Measurements from ENCODE around the gene OTX2.
A peak's percentile ranks its signal among the peaks of the same experiment; 100 is the strongest.

The OTX2 gene

GRCh38 chr14:56810147-56810719, at the start of gene OTX2:
OTX2 (minus strand) TSS chr14:56810479; CDS start chr14:56805456, 5,023 bp downstream.
- H3K9ac ChIP-seq (ENCODE audit: low read depth, low read length) = peak within 1 kb of the TSS; percentile 81; the same call in 1 of the 2 replicates

GRCh38 chr14:56858422-56858821, 48.1 kb upstream of the OTX2 start:
- H3K4me3 ChIP-seq (ENCODE audit: low read length) = no peak overlapping the region
- H3K27ac ChIP-seq (ENCODE audit: low read length) = no peak overlapping the region
- no peak overlapping the region for H3K9ac ChIP-seq (ENCODE audit: low read depth, low read length)
- H3K27me3 ChIP-seq (ENCODE audit: insufficient read depth, low read length) = peaks cover 67% of the 10 kb centered on the region
- peaks cover 35% of the 10 kb centered on the region; the same call in 1 of the 2 replicates for H3K4me1 ChIP-seq (ENCODE audit: insufficient read depth, low read length)
- no peaks in the 10 kb centered on the region for H3K9me3 ChIP-seq (ENCODE audit: insufficient read depth, low read depth, low read length)
- no peaks in the 10 kb centered on the region for H3K36me3 ChIP-seq (ENCODE audit: insufficient read depth, low read depth, low read length)

More at GRCh38 chr14:56810147-56810719, at the start of gene OTX2:
- H3K27ac ChIP-seq (ENCODE audit: low read length) = no peak within 1 kb of the TSS
- peaks cover 43% of the 10 kb centered on the region for H3K4me1 ChIP-seq (ENCODE audit: insufficient read depth, low read length)
- H3K27me3 ChIP-seq (ENCODE audit: insufficient read depth, low read length) = peaks cover 98% of the 10 kb centered on the region
- peak within 1 kb of the TSS; percentile 69 for H3K4me3 ChIP-seq (ENCODE audit: low read length)
- H3K36me3 ChIP-seq (ENCODE audit: insufficient read depth, low read depth, low read length) = peaks cover 1% of the 10 kb centered on the region; the same call in 1 of the 2 replicates
- H3K9me3 ChIP-seq (ENCODE audit: insufficient read depth, low read depth, low read length) = no peaks in the 10 kb centered on the region

- no peaks in the 10 kb centered on the region for H3K9me3 ChIP-seq (ENCODE audit: insufficient read depth, low read depth, low read length)
- H3K36me3 ChIP-seq (ENCODE audit: insufficient read depth, low read depth, low read length) = no peaks in the 10 kb centered on the region
- H3K27me3 ChIP-seq (ENCODE audit: insufficient read depth, low read length) = peaks cover 76% of the 10 kb centered on the region
- no peak overlapping the region for H3K4me3 ChIP-seq (ENCODE audit: low read length)
- H3K9ac ChIP-seq (ENCODE audit: low read depth, low read length) = no peak overlapping the region
- peaks cover 35% of the 10 kb centered on the region; the same call in 1 of the 2 replicates for H3K4me1 ChIP-seq (ENCODE audit: insufficient read depth, low read length)
- no peak overlapping the region for H3K27ac ChIP-seq (ENCODE audit: low read length)
Observed at GRCh38 chr14:56857216-56857615, 46.9 kb upstream of the OTX2 start.

- Histone ChIP-seq H3K36me3 (ENCODE audit: insufficient read depth, low read depth, low read length) (no peaks in the 10 kb centered on the region), H3K27ac (ENCODE audit: low read length) (no peak overlapping the region), H3K9ac (ENCODE audit: low read depth, low read length) (peak overlapping the region; percentile 42), H3K27me3 (ENCODE audit: insufficient read depth, low read length) (peaks cover 80% of the 10 kb centered on the region), H3K4me3 (ENCODE audit: low read length) (peak overlapping the region; percentile 57), H3K4me1 (ENCODE audit: insufficient read depth, low read length) (peaks cover 35% of the 10 kb centered on the region; the same call in 1 of the 2 replicates), H3K9me3 (ENCODE audit: insufficient read depth, low read depth, low read length) (no peaks in the 10 kb centered on the region)
Observed at GRCh38 chr14:56855891-56856461, 45.7 kb upstream of the OTX2 start.

- Histone ChIP-seq H3K27me3 (ENCODE audit: insufficient read depth, low read length) (peaks cover 82% of the 10 kb centered on the region), H3K36me3 (ENCODE audit: insufficient read depth, low read depth, low read length) (no peaks in the 10 kb centered on the region), H3K27ac (ENCODE audit: low read length) (no peak overlapping the region), H3K9ac (ENCODE audit: low read depth, low read length) (no peak overlapping the region), H3K4me3 (ENCODE audit: low read length) (no peak overlapping the region), H3K4me1 (ENCODE audit: insufficient read depth, low read length) (peaks cover 39% of the 10 kb centered on the region; the same call in 1 of the 2 replicates), H3K9me3 (ENCODE audit: insufficient read depth, low read depth, low read length) (no peaks in the 10 kb centered on the region)
Observed at GRCh38 chr14:56854325-56854724, 44.0 kb upstream of the OTX2 start.

- H3K4me1 ChIP-seq (ENCODE audit: insufficient read depth, low read length) = peaks cover 39% of the 10 kb centered on the region
- H3K9me3 ChIP-seq (ENCODE audit: insufficient read depth, low read depth, low read length) = no peaks in the 10 kb centered on the region
- peak overlapping the region; percentile 55 for H3K4me3 ChIP-seq (ENCODE audit: low read length)
- H3K27me3 ChIP-seq (ENCODE audit: insufficient read depth, low read length) = peaks cover 90% of the 10 kb centered on the region
- H3K27ac ChIP-seq (ENCODE audit: low read length) = no peak overlapping the region
- no peak overlapping the region for H3K9ac ChIP-seq (ENCODE audit: low read depth, low read length)
- H3K36me3 ChIP-seq (ENCODE audit: insufficient read depth, low read depth, low read length) = no peaks in the 10 kb centered on the region
Observed at GRCh38 chr14:56846970-56847930, 37.0 kb upstream of the OTX2 start.

- no peaks in the 10 kb centered on the region for H3K36me3 ChIP-seq (ENCODE audit: insufficient read depth, low read depth, low read length)
Observed at GRCh38 chr14:56844406-56845002, 34.2 kb upstream of the OTX2 start.

GRCh38 chr14:56841611-56842010, 31.3 kb upstream of the OTX2 start:
- Histone ChIP-seq H3K9ac (ENCODE audit: low read depth, low read length) (no peak overlapping the region), H3K9me3 (ENCODE audit: insufficient read depth, low read depth, low read length) (no peaks in the 10 kb centered on the region), H3K27me3 (ENCODE audit: insufficient read depth, low read length) (peaks cover 63% of the 10 kb centered on the region), H3K4me1 (ENCODE audit: insufficient read depth, low read length) (peaks cover 23% of the 10 kb centered on the region; the same call in 1 of the 2 replicates), H3K4me3 (ENCODE audit: low read length) (no peak overlapping the region), H3K36me3 (ENCODE audit: insufficient read depth, low read depth, low read length) (no peaks in the 10 kb centered on the region), H3K27ac (ENCODE audit: low read length) (no peak overlapping the region)

More at GRCh38 chr14:56844406-56845002, 34.2 kb upstream of the OTX2 start:
- no peak overlapping the region for H3K9ac ChIP-seq (ENCODE audit: low read depth, low read length)
- no peak overlapping the region for H3K27ac ChIP-seq (ENCODE audit: low read length)
- peaks cover 36% of the 10 kb centered on the region for H3K4me1 ChIP-seq (ENCODE audit: insufficient read depth, low read length)
- peak overlapping the region; percentile 5 for H3K4me3 ChIP-seq (ENCODE audit: low read length)
- H3K9me3 ChIP-seq (ENCODE audit: insufficient read depth, low read depth, low read length) = no peaks in the 10 kb centered on the region
- H3K27me3 ChIP-seq (ENCODE audit: insufficient read depth, low read length) = peaks cover 87% of the 10 kb centered on the region

GRCh38 chr14:56840221-56840620, 29.9 kb upstream of the OTX2 start:
- Histone ChIP-seq H3K4me3 (ENCODE audit: low read length) (no peak overlapping the region), H3K9ac (ENCODE audit: low read depth, low read length) (no peak overlapping the region), H3K27ac (ENCODE audit: low read length) (no peak overlapping the region), H3K4me1 (ENCODE audit: insufficient read depth, low read length) (peaks cover 10% of the 10 kb centered on the region; the same call in 1 of the 2 replicates), H3K36me3 (ENCODE audit: insufficient read depth, low read depth, low read length) (no peaks in the 10 kb centered on the region), H3K27me3 (ENCODE audit: insufficient read depth, low read length) (peaks cover 50% of the 10 kb centered on the region), H3K9me3 (ENCODE audit: insufficient read depth, low read depth, low read length) (no peaks in the 10 kb centered on the region)

- no peaks in the 10 kb centered on the region for H3K36me3 ChIP-seq (ENCODE audit: insufficient read depth, low read depth, low read length)
- no peaks in the 10 kb centered on the region for H3K9me3 ChIP-seq (ENCODE audit: insufficient read depth, low read depth, low read length)
- no peak overlapping the region for H3K27ac ChIP-seq (ENCODE audit: low read length)
- H3K4me1 ChIP-seq (ENCODE audit: insufficient read depth, low read length) = no peaks in the 10 kb centered on the region
- H3K9ac ChIP-seq (ENCODE audit: low read depth, low read length) = no peak overlapping the region
- H3K27me3 ChIP-seq (ENCODE audit: insufficient read depth, low read length) = peaks cover 7% of the 10 kb centered on the region; the same call in 1 of the 2 replicates
- H3K4me3 ChIP-seq (ENCODE audit: low read length) = no peak overlapping the region
Observed at GRCh38 chr14:56829151-56829550, 18.9 kb upstream of the OTX2 start.

GRCh38 chr14:56826214-56826613, 15.9 kb upstream of the OTX2 start:
- Histone ChIP-seq H3K9ac (ENCODE audit: low read depth, low read length) (no peak overlapping the region), H3K27me3 (ENCODE audit: insufficient read depth, low read length) (peaks cover 20% of the 10 kb centered on the region), H3K4me1 (ENCODE audit: insufficient read depth, low read length) (no peaks in the 10 kb centered on the region; the same call in 1 of the 2 replicates), H3K9me3 (ENCODE audit: insufficient read depth, low read depth, low read length) (no peaks in the 10 kb centered on the region), H3K36me3 (ENCODE audit: insufficient read depth, low read depth, low read length) (no peaks in the 10 kb centered on the region), H3K27ac (ENCODE audit: low read length) (no peak overlapping the region), H3K4me3 (ENCODE audit: low read length) (no peak overlapping the region)
